OCI-LY7 (cell line): ENCODE measurements around the gene CLMP. TPM values are rescaled to one million over a fixed set of nuclear protein-coding genes. Genes with fewer than 3 reads are reported as not detected.

Experiments used
- BruUV-seq: library from RNA; stranded (reverse); fragments of 400-500 nt; replicated peaks from 2 replicates; lab custom pipeline; 2021; lab: Mats Ljungman, UMichigan
- CTCF ChIA-PET: fragments of 300-600 bp; sonication (Branson Sonifier 250); formaldehyde crosslinking; loops from one replicate; lab custom pipeline; 2022; ENCODE audit warnings: antibody characterized with exemption; ENCODE audit not compliant: unreplicated experiment; lab: Charles Lee
- POLR2A ChIA-PET: fragments of 300-600 bp; sonication (Branson Sonifier 250); formaldehyde crosslinking; loops from one replicate; lab custom pipeline; 2022; ENCODE audit warnings: antibody characterized with exemption; lab: Charles Lee
- DNase-seq: peaks from one replicate; pipeline ENCODE4 v3.0.0-alpha.2; 2015; ENCODE audit warnings: low spot score
- H2AFZ ChIP-seq: fragments of 200-600 bp; sonication (generic), shearing (Covaris generic); 2 replicates; pipeline ENCODE4 v1.6.1; 2014; ENCODE audit warnings: mild to moderate bottlenecking, antibody characterized with exemption, low read length, moderate library complexity
- H3K27ac ChIP-seq: fragments of 200-600 bp; sonication (generic); 2 replicates; pipeline ENCODE4 v1.5.1; 2014; ENCODE audit warnings: mixed run types, low read depth, mild to moderate bottlenecking, moderate library complexity, low read length, inconsistent platforms; ENCODE audit not compliant: poor library complexity, severe bottlenecking
- H3K36me3 ChIP-seq: fragments of 200-600 bp; sonication (generic); 2 replicates; pipeline ENCODE4 v1.6.1; 2014; ENCODE audit warnings: mild to moderate bottlenecking, antibody characterized with exemption, low read length, moderate library complexity, mixed read lengths; ENCODE audit not compliant: insufficient read depth
- H3K4me1 ChIP-seq: fragments of 200-600 bp; sonication (generic); 2 replicates; pipeline ENCODE4 v1.5.1; 2014; ENCODE audit warnings: mild to moderate bottlenecking, low read length; ENCODE audit not compliant: insufficient read depth, poor library complexity, severe bottlenecking
- H3K4me2 ChIP-seq: fragments of 200-600 bp; sonication (generic); 2 replicates; pipeline ENCODE4 v1.6.1; 2014; ENCODE audit warnings: mild to moderate bottlenecking, low read length
- H3K4me3 ChIP-seq: fragments of 200-600 bp; sonication (generic); 2 replicates; pipeline ENCODE4 v1.5.1; 2014; ENCODE audit warnings: mild to moderate bottlenecking, low read depth, low read length; ENCODE audit not compliant: poor library complexity, severe bottlenecking
- H3K79me2 ChIP-seq: fragments of 200-600 bp; sonication (generic); 2 replicates; pipeline ENCODE4 v1.6.1; 2016; ENCODE audit warnings: low read depth, mild to moderate bottlenecking, low read length, moderate library complexity, mixed read lengths; ENCODE audit not compliant: insufficient read depth
- H3K9me2 ChIP-seq: fragments of 200-600 bp; sonication (generic); 2 replicates; pipeline ENCODE4 v1.6.1; 2016; ENCODE audit warnings: mild to moderate bottlenecking, low read length, mixed read lengths; ENCODE audit not compliant: insufficient read depth
- H3K9me3 ChIP-seq: fragments of 200-600 bp; sonication (generic); 2 replicates; pipeline ENCODE4 v1.6.1; 2014; ENCODE audit warnings: mild to moderate bottlenecking, mixed run types, low read length, mixed read lengths
- H4K20me1 ChIP-seq: fragments of 200-600 bp; sonication (generic); 2 replicates; pipeline ENCODE4 v1.6.1; 2014; ENCODE audit warnings: mild to moderate bottlenecking, antibody characterized with exemption, low read length, moderate library complexity, mixed read lengths; ENCODE audit not compliant: insufficient read depth
- CTCF ChIP-seq: fragments of 200-600 bp; sonication (generic); conservative IDR thresholded peaks from 2 replicates; pipeline ENCODE4 v1.5.1; 2014; ENCODE audit warnings: mild to moderate bottlenecking, antibody characterized with exemption, low read length, moderate library complexity, mixed read lengths
- EZH2phosphoT487 ChIP-seq: fragments of 200-600 bp; sonication (generic); IDR thresholded peaks from 2 replicates; pipeline ENCODE4 v1.6.1; 2018; ENCODE audit warnings: low read depth, borderline replicate concordance, mild to moderate bottlenecking, mixed run types, antibody characterized with exemption, low read length, moderate library complexity, mixed read lengths
- intact Hi-C: fragments of 100-400 bp; cut with micrococcal nuclease; formaldehyde crosslinking; loops from one replicate; pipeline ENCODE4 v1.10.0; 2022; ENCODE audit not compliant: unreplicated experiment
- total RNA-seq, 2 experiments: library from RNA; depleted of rRNA in 1 of 2; stranded (reverse); fragments of >200 nt in 1 of 2; shearing (Covaris generic) in 1 of 2; gene quantifications; 2 replicates each; pipeline ENCODE4 v1.2.3, GENCODE V29; 2014 to 2022

The CLMP gene
- total RNA-seq, 2 experiments from 2014 or later = not detected

DNA sequence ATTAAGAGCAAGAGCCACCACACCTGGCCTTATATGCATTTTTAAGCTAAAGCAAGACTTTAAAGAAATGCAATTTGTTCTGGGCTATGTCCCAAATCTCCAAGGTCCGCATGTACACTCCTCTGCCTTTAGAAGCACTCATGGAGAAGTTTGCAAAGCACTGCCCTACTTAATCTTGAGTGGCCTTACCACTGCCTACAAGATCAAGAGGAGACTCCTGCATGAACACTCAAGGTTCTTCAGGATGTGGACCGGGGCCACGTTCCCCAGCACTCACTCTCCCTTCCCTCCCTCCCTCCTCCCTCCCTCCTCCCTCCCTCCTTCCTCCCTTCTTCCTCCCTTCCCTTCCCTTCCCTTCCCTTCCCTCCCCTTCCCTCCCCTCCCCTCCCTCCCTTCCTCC is 69.9 kb downstream of the CLMP start:
- CTCF ChIA-PET = no interaction called here
- no peak overlapping the region for H3K4me3 ChIP-seq
- H3K36me3 ChIP-seq = no peaks in the 10 kb centered on the region
- H2AFZ ChIP-seq = no peak overlapping the region
- TF ChIP-seq CTCF = no peak
- no peak for TF ChIP-seq EZH2phosphoT487
- no peaks in the 10 kb centered on the region for H3K4me1 ChIP-seq
- no peak for DNase-seq
- no peaks in the 10 kb centered on the region for H3K79me2 ChIP-seq
- BruUV-seq = no TSS peak
- no peaks in the 10 kb centered on the region for H4K20me1 ChIP-seq
- intact Hi-C loops = no loop called here
- no peaks in the 10 kb centered on the region for H3K9me3 ChIP-seq
- H3K4me2 ChIP-seq = no peak overlapping the region
- POLR2A ChIA-PET = no interaction called here
- no peaks in the 10 kb centered on the region for H3K9me2 ChIP-seq
- no peak overlapping the region for H3K27ac ChIP-seq

- POLR2A ChIA-PET = interaction anchor here (0.7 to 1.3 kb wide), 2 partner anchors 38 to 69 kb away, joined by 3 read pairs; no protein-coding TSS in a partner anchor
- Histone ChIP-seq H2AFZ (no peak overlapping the region), H3K79me2 (no peaks in the 10 kb centered on the region)
Observed at GRCh38 chr11:123122852-123123251, 72.2 kb downstream of the CLMP start.

More at GRCh38 chr11:123122852-123123251, 72.2 kb downstream of the CLMP start:
- no peaks in the 10 kb centered on the region for H3K9me2 ChIP-seq
- H3K27ac ChIP-seq = no peak overlapping the region
- CTCF ChIA-PET = no interaction called here
- DNase-seq = no peak
- no peaks in the 10 kb centered on the region for H3K4me1 ChIP-seq
- H4K20me1 ChIP-seq = no peaks in the 10 kb centered on the region
- TF ChIP-seq CTCF (no peak), EZH2phosphoT487 (no peak)
- no peak overlapping the region for H3K4me2 ChIP-seq
- no peaks in the 10 kb centered on the region for H3K36me3 ChIP-seq
- intact Hi-C loops = no loop called here
- BruUV-seq = no TSS peak
- H3K9me3 ChIP-seq = no peaks in the 10 kb centered on the region
- no peak overlapping the region for H3K4me3 ChIP-seq
